Tracheal epithelial cell (primary cell): ENCODE data around the gene KRTAP5-1. TPM values are rescaled to one million over a fixed set of nuclear protein-coding genes. Genes with fewer than 3 reads are reported as not detected.

Experiments used
- total RNA-seq: library from RNA; depleted of rRNA; stranded (reverse); fragments of >200 nt; gene quantifications from 2 replicates; pipeline ENCODE4 v1.2.1, GENCODE V29; 2014

The KRTAP5-1 gene
- not detected in 2 replicates for total RNA-seq

GRCh38 chr11:1584661-1585370 is at the start of gene KRTAP5-1:
Gene KRTAP5-1, minus strand, starts transcription at chr11:1585283. Its CDS starts 34 bp downstream, at chr11:1585249.

GRCh38 chr11:1629326-1630185 is 44.5 kb upstream of the KRTAP5-1 start, which contains the start of gene KRTAP5-5:
Gene KRTAP5-5, plus strand, starts transcription at chr11:1629775. Its CDS starts 66 bp downstream, at chr11:1629841.

GRCh38 chr11:1622086-1622485 is 37.0 kb upstream of the KRTAP5-1 start, which contains the start of gene KRTAP5-4:
Gene KRTAP5-4, minus strand, starts transcription at chr11:1622138. Its CDS starts 45 bp downstream, at chr11:1622093.

GRCh38 chr11:1608363-1608762 is 23.3 kb upstream of the KRTAP5-1 start, which contains the start of gene KRTAP5-3:
Gene KRTAP5-3, minus strand, starts transcription at chr11:1608463. Its CDS starts 78 bp downstream, at chr11:1608385.

GRCh38 chr11:1597994-1598380 is 12.9 kb upstream of the KRTAP5-1 start, which contains the start of gene KRTAP5-2:
Gene KRTAP5-2, minus strand, starts transcription at chr11:1598294. Its CDS starts 44 bp downstream, at chr11:1598250.

GRCh38 chr11:1572197-1573076 is 12.6 kb downstream of the KRTAP5-1 start, which contains the start of gene DUSP8:
Gene DUSP8, minus strand, starts transcription at chr11:1572271. Its CDS starts 6,445 bp downstream, at chr11:1565826.

Other genes with a start within 250 kb of the KRTAP5-1 start
- gene BRSK2, start 195.3 kb downstream of the KRTAP5-1 start, total RNA-seq: under 0.01 TPM in 1 of 2 replicates, not detected in the other
- gene MOB2, start 98.5 kb downstream of the KRTAP5-1 start, total RNA-seq: 32.4 and 34.5 TPM in 2 replicates
- gene DUSP8, start 13.0 kb downstream of the KRTAP5-1 start, total RNA-seq: 0.21 and 0.96 TPM in 2 replicates
- not detected in 2 replicates for gene KRTAP5-2, start 13.0 kb upstream of the KRTAP5-1 start, total RNA-seq
- gene KRTAP5-3, start 23.2 kb upstream of the KRTAP5-1 start, total RNA-seq: not detected in 2 replicates
- not detected in 2 replicates for gene KRTAP5-4, start 36.9 kb upstream of the KRTAP5-1 start, total RNA-seq
- not detected in 2 replicates for gene KRTAP5-5, start 44.5 kb upstream of the KRTAP5-1 start, total RNA-seq
- gene KRTAP5-6, start 111.9 kb upstream of the KRTAP5-1 start, total RNA-seq: not detected in 2 replicates
- gene IFITM10, start 165.3 kb upstream of the KRTAP5-1 start, total RNA-seq: 1.2 and 1.9 TPM in 2 replicates
- 288 and 574 TPM in 2 replicates for gene CTSD, start 178.6 kb upstream of the KRTAP5-1 start, total RNA-seq
- 1.9 and 2.8 TPM in 2 replicates for gene SYT8, start 249.7 kb upstream of the KRTAP5-1 start, total RNA-seq